K562 (cell line): Measurements from ENCODE around the gene CHRND. TPM values are rescaled to one million over a fixed set of nuclear protein-coding genes. Genes with fewer than 3 reads are reported as not detected.

Experiments used
- ATAC-seq: fragments of 200-7000 bp; cut with Tn5 transposase; 3 replicates; pipeline ENCODE4 v1.9.1; 2020; ENCODE audit warnings: moderate library complexity
- BruUV-seq: library from RNA; stranded (reverse); fragments of 400-500 nt; replicated peaks from 2 replicates; lab custom pipeline; 2021; lab: Mats Ljungman, UMichigan
- CTCF ChIA-PET: fragments of 300-600 bp; formaldehyde crosslinking; extraction: SDS; loops from one replicate; lab custom pipeline; 2021; ENCODE audit warnings: low intra/inter-chr PET ratio; lab: Yijun Ruan, JAX
- POLR2A ChIA-PET: fragments of 300-600, 350-650 bp; sonication (Branson Sonifier 250); formaldehyde crosslinking; extraction: SDS; loops from one replicate; lab custom pipeline; 2021; ENCODE audit warnings: antibody characterized with exemption, inconsistent platforms; lab: Yijun Ruan, JAX
- DNase-seq, 4 experiments: peaks; one replicate each; pipeline versions ENCODE4 v3.0.0 to v3.0.0-alpha.2; 2011 to 2018; ENCODE audit warnings: low spot score in 3 of 4, mixed read lengths in 3 of 4; ENCODE audit errors: extremely low read depth in 1 of 4
- FAIRE-seq: peaks from 2 replicates; lab custom pipeline; 2011; peaks lifted over from hg19 to GRCh38; lab: Jason Lieb, UNC
- H2AFZ ChIP-seq: 2 replicates; pipeline ENCODE4 v1.6.0; 2011; ENCODE audit warnings: low read depth, low read length, control low read depth, inconsistent platforms
- H3K27ac ChIP-seq: fragments of 200-600 bp; 3 replicates; pipeline ENCODE4 v1.8.0; 2011; ENCODE audit warnings: low read depth, mild to moderate bottlenecking, control low read depth, inconsistent platforms, low read length, moderate library complexity, mixed read lengths; ENCODE audit errors: extremely low read depth
- H3K27me3 ChIP-seq, 2 experiments: fragments of 300-600 bp in 1 of 2; 2 replicates in 1 of 2; 3 replicates in 1 of 2; pipeline versions ENCODE4 v1.6.0 to v1.8.0; 2011; ENCODE audit warnings: inconsistent platforms in 2 of 2, low read length in 2 of 2, mild to moderate bottlenecking in 1 of 2, mixed read lengths in 1 of 2, moderate library complexity in 1 of 2; ENCODE audit not compliant: control insufficient read depth in 2 of 2, insufficient read depth in 2 of 2
- H3K36me3 ChIP-seq: fragments of 300-600 bp; 3 replicates; pipeline ENCODE4 v1.8.0; 2011; ENCODE audit warnings: mild to moderate bottlenecking, low read length, inconsistent platforms; ENCODE audit not compliant: control insufficient read depth, insufficient read depth
- H3K4me1 ChIP-seq, 2 experiments: fragments of 200-600 bp in 1 of 2; replicated peaks in 1 of 2; 2 replicates in 1 of 2; 3 replicates in 1 of 2; pipeline versions ENCODE4 v1.5.1 to v1.8.0; 2011; ENCODE audit warnings: inconsistent platforms in 2 of 2, low read length in 2 of 2, mild to moderate bottlenecking in 1 of 2, mixed read lengths in 1 of 2, moderate library complexity in 1 of 2; ENCODE audit not compliant: control insufficient read depth in 2 of 2, insufficient read depth in 2 of 2
- H3K4me2 ChIP-seq: 2 replicates; pipeline ENCODE4 v1.6.1; 2011; ENCODE audit warnings: low read length, control low read depth, inconsistent platforms, mixed read lengths; ENCODE audit not compliant: insufficient read depth
- H3K4me3 ChIP-seq: fragments of 200-600 bp; sonication (generic), shearing (Covaris generic); 2 replicates; pipeline ENCODE4 v1.5.1; 2016; ENCODE audit warnings: control low read depth, inconsistent platforms
- H3K79me2 ChIP-seq: fragments of 200-600 bp; 3 replicates; pipeline ENCODE4 v1.8.0; 2011; ENCODE audit warnings: low read length, inconsistent platforms; ENCODE audit not compliant: control insufficient read depth, insufficient read depth
- H3K9ac ChIP-seq, 2 experiments: 2 replicates each; pipeline versions ENCODE4 v1.6.0 to v1.6.1; 2011; ENCODE audit warnings: low read depth in 2 of 2, low read length in 2 of 2, control low read depth in 1 of 2, inconsistent platforms in 1 of 2, mild to moderate bottlenecking in 1 of 2, mixed read lengths in 1 of 2; ENCODE audit not compliant: insufficient read depth in 1 of 2
- H3K9me1 ChIP-seq: one replicate; pipeline ENCODE4 v1.6.0; 2011; ENCODE audit warnings: inconsistent platforms, mild to moderate bottlenecking, low read length, moderate library complexity; ENCODE audit not compliant: control insufficient read depth, insufficient read depth
- H3K9me3 ChIP-seq: replicated peaks from 2 replicates; pipeline ENCODE4 v1.5.1; 2011; ENCODE audit warnings: low read depth, low read length, inconsistent platforms; ENCODE audit not compliant: control insufficient read depth, insufficient read depth
- H4K20me1 ChIP-seq: replicated peaks from 2 replicates; pipeline ENCODE4 v1.6.1; 2011; ENCODE audit warnings: low read length, inconsistent platforms, mixed read lengths; ENCODE audit not compliant: control insufficient read depth, insufficient read depth
- FOXJ3 ChIP-seq: sonication (generic); formaldehyde crosslinking; IDR thresholded peaks from 2 replicates; pipeline ENCODE4 v1.4.0; 2020; ENCODE audit warnings: mild to moderate bottlenecking, missing genetic modification reagents
- FOXK1 ChIP-seq: sonication (generic); formaldehyde crosslinking; IDR thresholded peaks from 2 replicates; pipeline ENCODE4 v1.8.0; 2022; ENCODE audit warnings: missing genetic modification reagents, mild to moderate bottlenecking, borderline replicate concordance
- GABPA ChIP-seq: fragments of 200-800 bp; sonication (Bioruptor generic); conservative IDR thresholded peaks from 2 replicates; pipeline ENCODE4 v1.6.1; 2016; ENCODE audit warnings: low read depth, missing genetic modification characterization, missing compliant biosample characterization
- HMG20A ChIP-seq: fragments of 450-650 bp; formaldehyde crosslinking; conservative IDR thresholded peaks from 2 replicates; pipeline ENCODE4 v1.4.0; 2020; ENCODE audit warnings: mild to moderate bottlenecking, mixed read lengths
- LEF1 ChIP-seq: fragments of 450-650 bp; IDR thresholded peaks from 2 replicates; pipeline ENCODE4 v1.6.1; 2016; ENCODE audit warnings: mild to moderate bottlenecking
- RFX7 ChIP-seq: fragments of 250-450 bp; sonication (Bioruptor Pico); IDR thresholded peaks from 2 replicates; pipeline ENCODE4 v1.5.1; 2021; ENCODE audit warnings: mild to moderate bottlenecking
- ZNF224 ChIP-seq: sonication (generic); formaldehyde crosslinking; IDR thresholded peaks from 2 replicates; pipeline ENCODE4 v1.8.0; 2022; ENCODE audit warnings: mild to moderate bottlenecking, missing genetic modification reagents
- ZNF740 ChIP-seq, 3 experiments: fragments of 200-800 bp in 1 of 3; sonication (Bioruptor generic) in 1 of 3; sonication (generic) in 1 of 3; formaldehyde crosslinking in 1 of 3; IDR thresholded peaks; 2 replicates each; pipeline versions ENCODE4 v1.6.1 to v1.8.0; 2016 to 2022; ENCODE audit warnings: mild to moderate bottlenecking in 2 of 3, missing compliant biosample characterization in 2 of 3, missing genetic modification characterization in 2 of 3, missing genetic modification reagents in 1 of 3
- ZNF778 ChIP-seq: fragments of 450-650 bp; formaldehyde crosslinking; IDR thresholded peaks from 2 replicates; pipeline ENCODE4 v1.4.0; 2020; ENCODE audit warnings: mild to moderate bottlenecking, moderate library complexity
- WGBS: fragments of 100-300 bp; shearing (Covaris generic); methylation state at CpG from one replicate; pipeline ENCODE4 v1.1.6; 2016; ENCODE audit warnings: low coverage, mixed read lengths; ENCODE audit not compliant: insufficient coverage; ENCODE audit errors: missing lambda C conversion rate; 5-methylcytosine and 5-hydroxymethylcytosine counted together
- in situ Hi-C: fragments of 300-500 bp; cut with MboI; formaldehyde crosslinking; loops from 4 replicates; pipeline ENCODE4 v1.15.0; 2018; ENCODE audit warnings: inconsistent platforms, mixed read lengths
- intact Hi-C: fragments of 100-400 bp; cut with micrococcal nuclease; formaldehyde crosslinking; loops from 2 replicates; pipeline ENCODE4 v1.14.2; 2022
- polyA plus RNA-seq, 8 experiments: library from polyadenylated mRNA; depleted of rRNA in 4 of 8; stranded (reverse) in 5 of 8; unstranded in 3 of 8; fragments of >200 nt; fragmentation: Nextera tagmentation in 2 of 8; fragmentation: Illumina TruSeq in 1 of 8; extraction: Ambion mirVana in 2 of 8; extraction: Trizol in 1 of 8; gene quantifications; 2 replicates each; pipeline versions ENCODE4 v1.2.1 to v1.2.3, GENCODE V29; 2011 to 2014; ENCODE audit warnings: inconsistent platforms in 1 of 8, missing spikeins in 1 of 8
- total RNA-seq, 7 experiments: library from RNA; depleted of rRNA in 6 of 7; stranded (reverse); fragments of >200 nt in 6 of 7; fragmentation: Illumina TruSeq in 2 of 7; extraction: Trizol in 2 of 7; gene quantifications; 2 replicates each; pipeline versions ENCODE4 v1.2.1 to v1.2.3, GENCODE V29; 2011 to 2021; ENCODE audit warnings: low replicate concordance in 1 of 7

CHRND gene
- total and polyA plus RNA-seq, 9 of the 15 experiments (the other 6 are each of a cell fraction or from before 2014, with no cell fraction given) = not detected

DNA sequence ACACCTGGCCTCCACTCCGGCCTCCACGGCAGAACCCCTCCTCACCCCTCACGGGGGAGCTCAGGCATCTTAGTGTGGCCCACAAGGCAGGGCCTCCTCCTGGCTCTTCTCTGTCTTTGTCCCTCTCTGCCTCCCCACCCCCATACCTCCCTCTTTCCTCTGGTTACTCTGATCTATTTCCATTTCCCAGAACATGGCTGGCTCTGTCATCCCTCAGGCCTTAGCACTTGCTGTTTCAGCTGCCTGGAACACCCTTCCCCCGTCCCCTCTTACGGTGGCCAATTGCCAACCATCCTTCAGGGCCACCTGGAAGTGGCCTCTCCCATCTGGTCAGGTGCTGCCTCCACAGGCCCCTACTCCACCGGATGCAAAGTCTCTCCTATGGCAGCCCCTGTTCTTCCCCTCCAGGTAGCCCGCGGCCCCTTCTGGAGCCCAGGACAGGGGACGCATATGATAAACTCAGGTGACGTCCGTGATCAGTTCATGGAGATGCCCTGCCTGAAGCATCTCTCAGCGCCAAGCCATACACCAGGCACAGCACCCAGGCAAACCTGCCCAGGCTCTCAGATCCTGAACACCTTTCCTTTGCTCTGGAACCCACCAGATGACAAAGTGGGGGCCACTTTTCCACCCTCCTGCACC, 34.7 kb upstream of the CHRND start:
- Histone ChIP-seq H3K4me3 (no peak overlapping the region), H3K36me3 (no peaks in the 10 kb centered on the region), H3K9ac (no peak overlapping the region), H3K4me1 (no peaks in the 10 kb centered on the region), H3K9me3 (no peaks in the 10 kb centered on the region), H4K20me1 (no peaks in the 10 kb centered on the region), H3K27me3 (peaks cover 0 to 33% of the 10 kb centered on the region in 2 experiments; a peak in 2 of 5 replicates), H3K9me1 (no peaks in the 10 kb centered on the region), H3K79me2 (no peaks in the 10 kb centered on the region), H3K4me2 (no peak overlapping the region), H3K27ac (no peak overlapping the region), H2AFZ (no peak overlapping the region)
- POLR2A ChIA-PET = no interaction called here
- CTCF ChIA-PET = no interaction called here
- DNase-seq (no peak), FAIRE-seq (no peak), ATAC-seq (no peak)
- intact Hi-C loops = no loop called here
- WGBS = 4% methylated on average over 8 of the region's 12 CpGs
- no TSS peak for BruUV-seq
- TF ChIP-seq LEF1 (no peak), ZNF778 (CRISPR knock-in tag) (no peak), HMG20A (CRISPR knock-in tag) (no peak), ZNF224 (CRISPR knock-in tag) (no peak), ZNF740 (CRISPR knock-in tag; IDR thresholded peaks at IDR 0.05) (no peak), ZNF740 (tag; IDR thresholded peaks at IDR 0.05) (no peak), RFX7 (no peak), FOXJ3 (CRISPR knock-in tag) (no peak), GABPA (no peak), FOXK1 (CRISPR knock-in tag) (no peak)
- in situ Hi-C loops = no loop called here
